Naive thymus-derived CD4-positive, alpha-beta T cell (primary cell): Measurements from ENCODE around the gene GPRC5A. TPM values are rescaled to one million over a fixed set of nuclear protein-coding genes. Genes with fewer than 3 reads are reported as not detected.

Experiments used
- ATAC-seq: fragments of 150-1000 bp; cut with Tn5 transposase; 2 replicates; pipeline ENCODE4 v1.10.0; 2021; ENCODE audit warnings: mild to moderate bottlenecking, moderate library complexity
- CTCF ChIA-PET: fragments of 350-600 bp; sonication (Branson Sonifier 250); formaldehyde crosslinking; loops from one replicate; lab custom pipeline; 2021; ENCODE audit warnings: antibody characterized with exemption; lab: Charles Lee
- POLR2A ChIA-PET: fragments of 350-600 bp; sonication (Branson Sonifier 250); formaldehyde crosslinking; loops from one replicate; lab custom pipeline; 2021; ENCODE audit warnings: antibody characterized with exemption, inconsistent platforms; lab: Charles Lee
- DNase-seq, 9 donors: peaks; one replicate each; pipeline versions ENCODE4 v3.0.0 to v3.0.0-alpha.2; 2020 to 2022; ENCODE audit warnings: mixed read lengths in 1 of 9
- H3K27ac ChIP-seq: one replicate; pipeline ENCODE4 v1.7.0; 2013; ENCODE audit warnings: mild to moderate bottlenecking, low read depth, low read length, moderate library complexity
- H3K27me3 ChIP-seq, 2 donors: one replicate each; pipeline ENCODE4 v1.7.0; 2013; ENCODE audit warnings: low read length in 2 of 2, mild to moderate bottlenecking in 2 of 2, moderate library complexity in 2 of 2; ENCODE audit not compliant: control insufficient read depth in 2 of 2, insufficient read depth in 2 of 2
- H3K36me3 ChIP-seq, 3 experiments: 1 replicate in 2 of 3; 2 replicates in 1 of 3; pipeline ENCODE4 v1.7.0; 2013; ENCODE audit warnings: low read length in 3 of 3, mild to moderate bottlenecking in 3 of 3, moderate library complexity in 1 of 3; ENCODE audit not compliant: insufficient read depth in 3 of 3, control insufficient read depth in 2 of 3
- H3K4me1 ChIP-seq, 2 donors: one replicate each; pipeline ENCODE4 v1.7.0; 2013; ENCODE audit warnings: low read length in 2 of 2, mild to moderate bottlenecking in 2 of 2, moderate library complexity in 1 of 2; ENCODE audit not compliant: control insufficient read depth in 2 of 2, insufficient read depth in 2 of 2
- H3K4me3 ChIP-seq: 2 replicates; pipeline ENCODE4 v1.7.0; 2013; ENCODE audit warnings: mild to moderate bottlenecking, low read length
- H3K9me3 ChIP-seq, 3 experiments: 1 replicate in 2 of 3; 2 replicates in 1 of 3; pipeline ENCODE4 v1.7.0; 2013; ENCODE audit warnings: low read length in 3 of 3; ENCODE audit not compliant: control insufficient read depth in 2 of 3
- H3K27ac Mint-ChIP-seq, 9 donors: one replicate each; pipeline ENCODE4 v1.8.0; 2020 to 2022; ENCODE audit warnings: mixed read lengths in 9 of 9, mild to moderate bottlenecking in 8 of 9, moderate library complexity in 5 of 9, inconsistent platforms in 2 of 9
- H3K27me3 Mint-ChIP-seq, 5 donors: one replicate each; pipeline ENCODE4 v1.8.0; 2021 to 2022; ENCODE audit warnings: mixed read lengths in 5 of 5, mild to moderate bottlenecking in 1 of 5
- H3K36me3 Mint-ChIP-seq, 5 donors: one replicate each; pipeline ENCODE4 v1.8.0; 2020 to 2022; ENCODE audit warnings: mixed read lengths in 5 of 5, mild to moderate bottlenecking in 3 of 5, inconsistent platforms in 1 of 5
- H3K4me1 Mint-ChIP-seq, 7 donors: one replicate each; pipeline ENCODE4 v1.8.0; 2020 to 2022; ENCODE audit warnings: mixed read lengths in 7 of 7, mild to moderate bottlenecking in 3 of 7, inconsistent platforms in 1 of 7
- H3K4me3 Mint-ChIP-seq, 10 donors: one replicate each; pipeline ENCODE4 v1.8.0; 2020 to 2022; ENCODE audit warnings: mild to moderate bottlenecking in 10 of 10, mixed read lengths in 10 of 10, moderate library complexity in 6 of 10, inconsistent platforms in 2 of 10
- H3K9me3 Mint-ChIP-seq, 11 donors: one replicate each; pipeline ENCODE4 v1.8.0; 2020 to 2022; ENCODE audit warnings: mixed read lengths in 11 of 11, mild to moderate bottlenecking in 4 of 11, inconsistent platforms in 1 of 11, moderate library complexity in 1 of 11
- intact Hi-C, 2 donors: fragments of 100-400 bp; cut with micrococcal nuclease; formaldehyde crosslinking; loops; one replicate each; pipeline ENCODE4 v1.15.1; 2023
- polyA plus RNA-seq, 2 donors: library from polyadenylated mRNA; unstranded; fragments of 300-500 nt; fragmentation: Illumina TruSeq; gene quantifications; one replicate each; pipeline ENCODE4 v1.2.3, GENCODE V29; 2021
- total RNA-seq, 6 experiments: library from RNA in 5 of 6; stranded (reverse) in 5 of 6; gene quantifications; 1 replicate in 5 of 6; 2 replicates in 1 of 6; pipeline ENCODE4 v1.2.3 and lab custom pipeline; 2021 to 2026

Gene GPRC5A
- total and polyA plus RNA-seq, 7 experiments from 2014 or later, result 0.05 to 0.93 (median 0.13) TPM; not detected in 2

GRCh38 chr12:12892681-12893141, 1.3 kb downstream of the GPRC5A start:
- ChIA-PET POLR2A (no interaction called here), CTCF (interaction anchor here (4.1 kb wide), 1 partner anchor 105 kb away, joined by 13 read pairs; no protein-coding TSS in a partner anchor)
- no peak overlapping the region for H3K27ac Mint-ChIP-seq
- ATAC-seq (no peak), DNase-seq (no peak)
- H3K27me3 Mint-ChIP-seq, result peaks cover 10 to 63% (median 19%) of the 10 kb centered on the region in 5 donors
- H3K4me3 Mint-ChIP-seq, result no peak overlapping the region
- H3K36me3 Mint-ChIP-seq, result no peaks in the 10 kb centered on the region
- peaks cover 0 to 4% of the 10 kb centered on the region in 2 donors for H3K27me3 ChIP-seq
- peaks cover 0 to 3% of the 10 kb centered on the region in 2 donors for H3K4me1 ChIP-seq
- H3K4me3 ChIP-seq, result no peak overlapping the region
- intact Hi-C loops, result loop anchor here in 1 of 2 donors (5.0 kb wide), 1 partner anchor 55 kb away; no protein-coding TSS in a partner anchor
- no peaks in the 10 kb centered on the region for H3K36me3 ChIP-seq
- no peaks in the 10 kb centered on the region for H3K9me3 ChIP-seq
- peaks cover 0 to 10% (median 6%) of the 10 kb centered on the region in 7 donors for H3K4me1 Mint-ChIP-seq
- peaks cover 0 to 1% (median 0%) of the 10 kb centered on the region in 11 donors for H3K9me3 Mint-ChIP-seq
- no peak overlapping the region for H3K27ac ChIP-seq

GRCh38 chr12:12893438-12893837, 2.1 kb downstream of the GPRC5A start:
- Mint-ChIP-seq H3K27me3 (peaks cover 10 to 62% (median 19%) of the 10 kb centered on the region in 5 donors), H3K9me3 (peaks cover 0 to 1% (median 0%) of the 10 kb centered on the region in 11 donors), H3K27ac (no peak overlapping the region), H3K4me3 (peak overlapping the region in 1 of 10 donors; percentile 3), H3K4me1 (peaks cover 0 to 10% (median 6%) of the 10 kb centered on the region in 7 donors), H3K36me3 (no peaks in the 10 kb centered on the region)
- no peaks in the 10 kb centered on the region for H3K9me3 ChIP-seq
- intact Hi-C loops, result loop anchor here in 1 of 2 donors (5.0 kb wide), 1 partner anchor 56 kb away; no protein-coding TSS in a partner anchor
- no peak for ATAC-seq
- POLR2A ChIA-PET, result no interaction called here
- H3K4me1 ChIP-seq, result peaks cover 0 to 3% of the 10 kb centered on the region in 2 donors
- H3K36me3 ChIP-seq, result no peaks in the 10 kb centered on the region
- peaks cover 0 to 4% of the 10 kb centered on the region in 2 donors for H3K27me3 ChIP-seq
- H3K4me3 ChIP-seq, result no peak overlapping the region
- no peak overlapping the region for H3K27ac ChIP-seq
- no peak for DNase-seq
- CTCF ChIA-PET, result interaction anchor here (4.1 kb wide), 1 partner anchor 105 kb away, joined by 13 read pairs; no protein-coding TSS in a partner anchor

GRCh38 chr12:12896260-12896659, 4.9 kb downstream of the GPRC5A start:
- Histone ChIP-seq H3K4me3 (no peak overlapping the region), H3K4me1 (no peaks in the 10 kb centered on the region), H3K27ac (no peak overlapping the region), H3K27me3 (no peaks in the 10 kb centered on the region), H3K9me3 (no peaks in the 10 kb centered on the region), H3K36me3 (no peaks in the 10 kb centered on the region)
- ATAC-seq (no peak), DNase-seq (no peak)
- Mint-ChIP-seq H3K4me3 (no peak overlapping the region), H3K4me1 (peaks cover 0 to 11% (median 0%) of the 10 kb centered on the region in 7 donors), H3K36me3 (no peaks in the 10 kb centered on the region), H3K9me3 (peaks cover 0 to 2% (median 0%) of the 10 kb centered on the region in 11 donors), H3K27ac (no peak overlapping the region), H3K27me3 (peaks cover 10 to 37% (median 19%) of the 10 kb centered on the region in 5 donors)
- ChIA-PET POLR2A (no interaction called here), CTCF (no interaction called here)
- intact Hi-C loops, result no loop called here

GRCh38 chr12:12897302-12897701, 5.9 kb downstream of the GPRC5A start:
- H3K4me3 ChIP-seq, result no peak overlapping the region
- ChIA-PET POLR2A (no interaction called here), CTCF (no interaction called here)
- no peaks in the 10 kb centered on the region for H3K4me1 ChIP-seq
- no peaks in the 10 kb centered on the region for H3K27me3 ChIP-seq
- no peaks in the 10 kb centered on the region for H3K36me3 ChIP-seq
- intact Hi-C loops, result no loop called here
- DNase-seq (no peak), ATAC-seq (no peak)
- no peak overlapping the region for H3K27ac Mint-ChIP-seq
- H3K9me3 Mint-ChIP-seq, result peaks cover 0 to 2% (median 0%) of the 10 kb centered on the region in 11 donors
- peaks cover 4 to 28% (median 13%) of the 10 kb centered on the region in 5 donors for H3K27me3 Mint-ChIP-seq
- peaks cover 0 to 11% (median 0%) of the 10 kb centered on the region in 7 donors for H3K4me1 Mint-ChIP-seq
- no peaks in the 10 kb centered on the region for H3K36me3 Mint-ChIP-seq
- H3K27ac ChIP-seq, result no peak overlapping the region
- no peaks in the 10 kb centered on the region for H3K9me3 ChIP-seq
- H3K4me3 Mint-ChIP-seq, result no peak overlapping the region

GRCh38 chr12:12898136-12898717, 6.9 kb downstream of the GPRC5A start:
- H3K36me3 Mint-ChIP-seq, result no peaks in the 10 kb centered on the region
- ChIA-PET CTCF (no interaction called here), POLR2A (no interaction called here)
- no peaks in the 10 kb centered on the region for H3K4me1 ChIP-seq
- ATAC-seq (no peak), DNase-seq (no peak)
- H3K4me1 Mint-ChIP-seq, result peaks cover 0 to 11% (median 0%) of the 10 kb centered on the region in 7 donors
- peaks cover 0 to 2% (median 0%) of the 10 kb centered on the region in 11 donors for H3K9me3 Mint-ChIP-seq
- intact Hi-C loops, result no loop called here
- no peaks in the 10 kb centered on the region for H3K27me3 ChIP-seq
- H3K4me3 Mint-ChIP-seq, result no peak overlapping the region
- peak overlapping the region in 2 of 9 donors; percentile 6 to 25 for H3K27ac Mint-ChIP-seq
- H3K27ac ChIP-seq, result no peak overlapping the region
- peaks cover 4 to 18% (median 6%) of the 10 kb centered on the region in 5 donors for H3K27me3 Mint-ChIP-seq
- H3K4me3 ChIP-seq, result no peak overlapping the region
- H3K9me3 ChIP-seq, result no peaks in the 10 kb centered on the region
- H3K36me3 ChIP-seq, result no peaks in the 10 kb centered on the region

- DNase-seq (no peak), ATAC-seq (no peak)
- CTCF ChIA-PET, result interaction anchor here (0.6 kb wide), 1 partner anchor 9 kb away, joined by 3 read pairs; no protein-coding TSS in a partner anchor
- no peaks in the 10 kb centered on the region for H3K36me3 Mint-ChIP-seq
- no peak overlapping the region for H3K4me3 Mint-ChIP-seq
- no peak overlapping the region for H3K27ac Mint-ChIP-seq
- Histone ChIP-seq H3K9me3 (no peaks in the 10 kb centered on the region), H3K27me3 (no peaks in the 10 kb centered on the region), H3K4me3 (no peak overlapping the region), H3K36me3 (no peaks in the 10 kb centered on the region), H3K4me1 (no peaks in the 10 kb centered on the region), H3K27ac (no peak overlapping the region)
- H3K9me3 Mint-ChIP-seq, result peaks cover 0 to 2% (median 0%) of the 10 kb centered on the region in 11 donors
- H3K4me1 Mint-ChIP-seq, result peaks cover 0 to 11% (median 0%) of the 10 kb centered on the region in 7 donors
- POLR2A ChIA-PET, result no interaction called here
- peaks cover 4 to 18% (median 5%) of the 10 kb centered on the region in 5 donors for H3K27me3 Mint-ChIP-seq
- intact Hi-C loops, result no loop called here
These were observed 7.6 kb downstream of the GPRC5A start for GRCh38 chr12:12898911-12899511.
